ENCODE results near the gene HIRIP3. TPM values are rescaled to one million over a fixed set of nuclear protein-coding genes. Genes with fewer than 3 reads are reported as not detected.

The HIRIP3 gene
- polyA plus RNA-seq, 1 donor (not counting 4 experiments of a cell fraction or from before 2014, with no cell fraction given): 4.1 TPM

GRCh38 chr16:30025156-30025555, 29.7 kb upstream of the HIRIP3 start:
- Histone ChIP-seq H3K9me3 (ENCODE audit: control insufficient read depth, low read depth, low read length) (no peaks in the 10 kb centered on the region), H2AFZ (ENCODE audit: control insufficient read depth, low read length) (no peak overlapping the region), H4K20me1 (ENCODE audit: control insufficient read depth, extremely low read depth, insufficient read depth, low read length) (no peaks in the 10 kb centered on the region), H3K4me1 (ENCODE audit: control insufficient read depth, extremely low read depth, insufficient read depth, low read length) (peaks cover 4% of the 10 kb centered on the region), H3K4me3 (ENCODE audit: control insufficient read depth in 2 of 3, extremely low read depth in 1 of 3, insufficient read depth in 2 of 3, low read depth in 1 of 3, low read length in 3 of 3) (no peak overlapping the region), H3K4me2 (ENCODE audit: control insufficient read depth, extremely low read depth, insufficient read depth, low read depth, low read length) (no peak overlapping the region), H3K27me3 (ENCODE audit: control insufficient read depth, extremely low read depth, insufficient read depth, low read length) (peaks cover 23% of the 10 kb centered on the region), H3K36me3 (ENCODE audit: control insufficient read depth in 2 of 2, extremely low read depth in 1 of 2, insufficient read depth in 2 of 2, low read length in 2 of 2) (no peaks in the 10 kb centered on the region), H3K79me2 (ENCODE audit: control insufficient read depth, insufficient read depth, low read length) (no peaks in the 10 kb centered on the region), H3K9ac (ENCODE audit: control insufficient read depth, extremely low read depth, insufficient read depth, low read length) (no peak overlapping the region), H3K9me1 (ENCODE audit: control insufficient read depth, extremely low read depth, insufficient read depth, low read length) (no peaks in the 10 kb centered on the region), H3K27ac (ENCODE audit: control insufficient read depth, insufficient read depth, low read length) (no peak overlapping the region)
- dilution Hi-C loops (cut with MboI; ENCODE audit: extremely low pct_ligation_motif_present, low sequenced_read_pairs): no loop called here
- DNase-seq (ENCODE audit: low read depth, low spot score): no peak
- FAIRE-seq: no peak
- TF ChIP-seq EZH2 (IDR thresholded peaks at IDR 0.05; ENCODE audit: low read length): no peak
- TF ChIP-seq CTCF (optimal IDR thresholded peaks at IDR 0.05 in 1 of 3, IDR thresholded peaks at IDR 0.05 in 1 of 3, conservative IDR thresholded peaks at IDR 0.05 in 1 of 3; ENCODE audit: extremely low read depth in 1 of 3, insufficient read depth in 2 of 3, low read length in 3 of 3): no peak

GRCh38 chr16:30024451-30024850, 29.0 kb upstream of the HIRIP3 start:
- no peaks in the 10 kb centered on the region for H3K9me1 ChIP-seq (ENCODE audit: control insufficient read depth, extremely low read depth, insufficient read depth, low read length)
- dilution Hi-C loops (cut with MboI; ENCODE audit: extremely low pct_ligation_motif_present, low sequenced_read_pairs): no loop called here
- H3K27me3 ChIP-seq (ENCODE audit: control insufficient read depth, extremely low read depth, insufficient read depth, low read length): peaks cover 16% of the 10 kb centered on the region
- H3K9ac ChIP-seq (ENCODE audit: control insufficient read depth, extremely low read depth, insufficient read depth, low read length): no peak overlapping the region
- H3K27ac ChIP-seq (ENCODE audit: control insufficient read depth, insufficient read depth, low read length): no peak overlapping the region
- FAIRE-seq (no peak), DNase-seq (ENCODE audit: low read depth, low spot score) (no peak)
- H3K4me1 ChIP-seq (ENCODE audit: control insufficient read depth, extremely low read depth, insufficient read depth, low read length): peaks cover 4% of the 10 kb centered on the region
- H3K4me3 ChIP-seq (ENCODE audit: control insufficient read depth in 2 of 3, extremely low read depth in 1 of 3, insufficient read depth in 2 of 3, low read depth in 1 of 3, low read length in 3 of 3): no peak overlapping the region
- no peak overlapping the region for H2AFZ ChIP-seq (ENCODE audit: control insufficient read depth, low read length)
- no peaks in the 10 kb centered on the region for H3K79me2 ChIP-seq (ENCODE audit: control insufficient read depth, insufficient read depth, low read length)
- H4K20me1 ChIP-seq (ENCODE audit: control insufficient read depth, extremely low read depth, insufficient read depth, low read length): no peaks in the 10 kb centered on the region
- H3K9me3 ChIP-seq (ENCODE audit: control insufficient read depth, low read depth, low read length): no peaks in the 10 kb centered on the region
- no peak overlapping the region for H3K4me2 ChIP-seq (ENCODE audit: control insufficient read depth, extremely low read depth, insufficient read depth, low read depth, low read length)
- TF ChIP-seq CTCF (optimal IDR thresholded peaks at IDR 0.05 in 1 of 3, IDR thresholded peaks at IDR 0.05 in 1 of 3, conservative IDR thresholded peaks at IDR 0.05 in 1 of 3; ENCODE audit: extremely low read depth in 1 of 3, insufficient read depth in 2 of 3, low read length in 3 of 3) (no peak), EZH2 (IDR thresholded peaks at IDR 0.05; ENCODE audit: low read length) (no peak)
- H3K36me3 ChIP-seq (ENCODE audit: control insufficient read depth in 2 of 2, extremely low read depth in 1 of 2, insufficient read depth in 2 of 2, low read length in 2 of 2): no peaks in the 10 kb centered on the region
